ENCODE results near the gene LLGL1. TPM values are rescaled to one million over a fixed set of nuclear protein-coding genes. Genes with fewer than 3 reads are reported as not detected.
"Not testable (repeated sequence)": the region's sequence is repeated elsewhere in the genome, so short reads cannot be mapped to it uniquely, and the experiment has no call there.

Gene LLGL1
- total RNA-seq, 1 donor from 2014 or later: 57.2 TPM

DNA sequence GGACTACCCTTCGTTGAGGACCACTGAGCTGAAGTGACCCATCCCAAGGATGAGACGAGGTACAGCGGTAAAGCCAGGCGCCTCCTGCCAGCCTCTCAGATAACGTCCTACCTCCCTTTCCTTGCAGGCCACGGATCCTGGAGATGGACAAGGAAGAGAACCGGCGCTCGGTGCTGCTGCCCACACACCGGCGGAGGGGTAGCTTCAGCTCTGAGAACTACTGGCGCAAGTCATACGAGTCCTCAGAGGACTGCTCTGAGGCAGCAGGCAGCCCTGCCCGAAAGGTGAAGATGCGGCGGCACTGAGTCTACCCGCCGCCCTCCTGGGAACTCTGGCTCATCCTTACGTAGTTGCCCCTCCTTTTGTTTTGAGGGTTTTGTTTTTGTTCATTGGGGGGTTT is 17.3 kb upstream of the LLGL1 start:
- Mint-ChIP-seq H3K27ac (ENCODE audit: unreplicated experiment) (no peak overlapping the region), H3K27me3 (ENCODE audit: unreplicated experiment) (peaks cover 5% of the 10 kb centered on the region), H3K9me3 (ENCODE audit: unreplicated experiment) (no peaks in the 10 kb centered on the region), H3K4me3 (ENCODE audit: unreplicated experiment) (no peak overlapping the region), H3K36me3 (ENCODE audit: low read depth, unreplicated experiment) (peaks cover 27% of the 10 kb centered on the region), H3K4me1 (ENCODE audit: unreplicated experiment) (no peaks in the 10 kb centered on the region)
- TF ChIP-seq CTCF (IDR thresholded peaks at IDR 0.05; ENCODE audit: unreplicated experiment): no peak
- DNase-seq (ENCODE audit: low spot score): no peak

- Mint-ChIP-seq H3K4me3 (ENCODE audit: unreplicated experiment) (no peak overlapping the region), H3K27ac (ENCODE audit: unreplicated experiment) (no peak overlapping the region), H3K36me3 (ENCODE audit: low read depth, unreplicated experiment) (peaks cover 6% of the 10 kb centered on the region), H3K9me3 (ENCODE audit: unreplicated experiment) (no peaks in the 10 kb centered on the region), H3K4me1 (ENCODE audit: unreplicated experiment) (no peaks in the 10 kb centered on the region), H3K27me3 (ENCODE audit: unreplicated experiment) (no peaks in the 10 kb centered on the region)
- no peak for DNase-seq (ENCODE audit: low spot score)
- no peak for TF ChIP-seq CTCF (IDR thresholded peaks at IDR 0.05; ENCODE audit: unreplicated experiment)
Observed at GRCh38 chr17:18213666-18214270, 11.7 kb upstream of the LLGL1 start.

DNA sequence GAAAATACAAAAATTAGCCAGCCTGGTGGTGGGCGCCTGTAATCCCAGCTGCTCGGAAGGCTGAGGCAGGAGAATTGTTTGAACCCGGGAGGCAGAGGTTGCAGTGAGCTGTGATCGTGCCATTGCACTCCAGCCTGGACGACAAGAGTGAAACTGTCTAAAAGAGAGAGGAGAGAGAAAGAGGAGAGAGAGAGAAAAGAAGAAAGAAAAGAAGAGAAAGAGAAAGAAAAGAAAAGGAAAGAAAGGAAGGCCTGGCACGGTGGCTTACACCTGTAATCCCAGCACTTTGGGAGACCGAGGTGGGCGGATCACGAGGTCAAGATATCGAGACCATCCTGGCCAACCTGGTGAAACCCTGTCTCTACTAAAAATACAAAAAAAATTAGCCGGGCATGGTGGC is 8.5 kb upstream of the LLGL1 start:
- H3K9me3 Mint-ChIP-seq (ENCODE audit: unreplicated experiment); H3K4me3 Mint-ChIP-seq (ENCODE audit: unreplicated experiment); H3K4me1 Mint-ChIP-seq (ENCODE audit: unreplicated experiment); DNase-seq (ENCODE audit: low spot score); H3K27me3 Mint-ChIP-seq (ENCODE audit: unreplicated experiment); H3K27ac Mint-ChIP-seq (ENCODE audit: unreplicated experiment); H3K36me3 Mint-ChIP-seq (ENCODE audit: low read depth, unreplicated experiment): not testable (repeated sequence)

GRCh38 chr17:18217412-18218015 is 7.9 kb upstream of the LLGL1 start:
- H3K27me3 Mint-ChIP-seq (ENCODE audit: unreplicated experiment): no peaks in the 10 kb centered on the region

GRCh38 chr17:18218756-18219415 is 6.5 kb upstream of the LLGL1 start:
- Mint-ChIP-seq H3K27ac (ENCODE audit: unreplicated experiment) (peak overlapping the region; percentile 31), H3K27me3 (ENCODE audit: unreplicated experiment) (peaks cover 4% of the 10 kb centered on the region), H3K9me3 (ENCODE audit: unreplicated experiment) (no peaks in the 10 kb centered on the region), H3K4me3 (ENCODE audit: unreplicated experiment) (no peak overlapping the region), H3K4me1 (ENCODE audit: unreplicated experiment) (no peaks in the 10 kb centered on the region), H3K36me3 (ENCODE audit: low read depth, unreplicated experiment) (no peaks in the 10 kb centered on the region)
- no peak for TF ChIP-seq CTCF (IDR thresholded peaks at IDR 0.05; ENCODE audit: unreplicated experiment)
- DNase-seq (ENCODE audit: low spot score): no peak

More at GRCh38 chr17:18217412-18218015, 7.9 kb upstream of the LLGL1 start:
- H3K9me3 Mint-ChIP-seq (ENCODE audit: unreplicated experiment): no peaks in the 10 kb centered on the region
- peak; percentile 74 for TF ChIP-seq CTCF (IDR thresholded peaks at IDR 0.05; ENCODE audit: unreplicated experiment)
- peak; percentile 88 for DNase-seq (ENCODE audit: low spot score)
- no peaks in the 10 kb centered on the region for H3K36me3 Mint-ChIP-seq (ENCODE audit: low read depth, unreplicated experiment)
- H3K4me3 Mint-ChIP-seq (ENCODE audit: unreplicated experiment): no peak overlapping the region
- no peaks in the 10 kb centered on the region for H3K4me1 Mint-ChIP-seq (ENCODE audit: unreplicated experiment)
- H3K27ac Mint-ChIP-seq (ENCODE audit: unreplicated experiment): no peak overlapping the region
